Trophoblast cell (in vitro differentiated cells and primary cell): Measurements from ENCODE around the gene METTL23.

Source experiments
- DNase-seq, 2 donors: peaks; one replicate each; pipeline ENCODE4 v3.0.0-alpha.2; 2016
- H2AFZ ChIP-seq: 2 replicates; pipeline ENCODE4 v1.6.1; 2013; ENCODE audit warnings: low read length, moderate library complexity, mild to moderate bottlenecking; ENCODE audit not compliant: insufficient read depth, poor library complexity
- H2AK5ac ChIP-seq: 2 replicates; pipeline ENCODE4 v1.6.1; 2013; ENCODE audit warnings: mild to moderate bottlenecking, low read length
- H2BK120ac ChIP-seq: 2 replicates; pipeline ENCODE4 v1.6.1; 2013; ENCODE audit warnings: low read length, mild to moderate bottlenecking, moderate library complexity; ENCODE audit not compliant: insufficient read depth, poor library complexity
- H2BK12ac ChIP-seq: 2 replicates; pipeline ENCODE4 v1.6.1; 2013; ENCODE audit warnings: mild to moderate bottlenecking, low read length, moderate library complexity
- H2BK5ac ChIP-seq: 2 replicates; pipeline ENCODE4 v1.6.1; 2013; ENCODE audit warnings: low read length, low read depth, moderate library complexity, mild to moderate bottlenecking; ENCODE audit not compliant: poor library complexity
- H3K14ac ChIP-seq: 2 replicates; pipeline ENCODE4 v1.6.1; 2013; ENCODE audit warnings: mild to moderate bottlenecking, low read length
- H3K18ac ChIP-seq: 2 replicates; pipeline ENCODE4 v1.6.1; 2013; ENCODE audit warnings: mild to moderate bottlenecking, low read length
- H3K23ac ChIP-seq: 2 replicates; pipeline ENCODE4 v1.6.1; 2013; ENCODE audit warnings: low read length
- H3K27ac ChIP-seq: 2 replicates; pipeline ENCODE4 v1.5.1; 2013; ENCODE audit warnings: low read depth, mild to moderate bottlenecking, inconsistent platforms, low read length, moderate library complexity
- H3K27me3 ChIP-seq: 2 replicates; pipeline ENCODE4 v1.6.1; 2013; ENCODE audit warnings: inconsistent platforms, mild to moderate bottlenecking, low read length, moderate library complexity; ENCODE audit not compliant: insufficient read depth
- H3K36me3 ChIP-seq, 2 experiments: 1 replicate in 1 of 2; 2 replicates in 1 of 2; pipeline ENCODE4 v1.6.1; 2013; ENCODE audit warnings: low read length in 2 of 2, mild to moderate bottlenecking in 2 of 2, moderate library complexity in 1 of 2; ENCODE audit not compliant: insufficient read depth in 2 of 2, control insufficient read depth in 1 of 2
- H3K4ac ChIP-seq: 2 replicates; pipeline ENCODE4 v1.6.1; 2013; ENCODE audit warnings: low read depth, mild to moderate bottlenecking, low read length, moderate library complexity
- H3K4me1 ChIP-seq, 2 experiments: 1 replicate in 1 of 2; 2 replicates in 1 of 2; pipeline ENCODE4 v1.6.1; 2013; ENCODE audit warnings: low read length in 2 of 2, mild to moderate bottlenecking in 2 of 2, moderate library complexity in 1 of 2; ENCODE audit not compliant: insufficient read depth in 2 of 2, control insufficient read depth in 1 of 2
- H3K4me2 ChIP-seq: 2 replicates; pipeline ENCODE4 v1.6.1; 2013; ENCODE audit warnings: inconsistent platforms, mild to moderate bottlenecking, low read length, moderate library complexity
- H3K4me3 ChIP-seq: 2 replicates; pipeline ENCODE4 v1.5.1; 2013; ENCODE audit warnings: mild to moderate bottlenecking, low read depth, low read length, inconsistent platforms
- H3K79me1 ChIP-seq: one replicate; pipeline ENCODE4 v1.6.1; 2013; ENCODE audit warnings: low read length
- H3K79me2 ChIP-seq: 2 replicates; pipeline ENCODE4 v1.6.1; 2013; ENCODE audit warnings: low read length, mild to moderate bottlenecking; ENCODE audit not compliant: control insufficient read depth, insufficient read depth, poor library complexity
- H3K9ac ChIP-seq: 2 replicates; pipeline ENCODE4 v1.6.1; 2013; ENCODE audit warnings: mild to moderate bottlenecking, low read length
- H3K9me3 ChIP-seq: 2 replicates; pipeline ENCODE4 v1.6.1; 2013; ENCODE audit warnings: low read depth, mild to moderate bottlenecking, control low read depth, inconsistent platforms, low read length; ENCODE audit not compliant: insufficient read depth
- H4K12ac ChIP-seq: 2 replicates; pipeline ENCODE4 v1.6.1; 2013; ENCODE audit warnings: low read depth, mild to moderate bottlenecking, low read length, moderate library complexity
- H4K8ac ChIP-seq: 2 replicates; pipeline ENCODE4 v1.6.1; 2013; ENCODE audit warnings: low read depth, mild to moderate bottlenecking, low read length, moderate library complexity
- H4K91ac ChIP-seq: one replicate; pipeline ENCODE4 v1.6.1; 2013; ENCODE audit warnings: low read depth, mild to moderate bottlenecking, low read length, moderate library complexity
- WGBS: extraction: QIAGEN DNeasy Blood & Tissue Kit; methylation state at CpG from one replicate; pipeline ENCODE4 v1.1.7; 2013; ENCODE audit warnings: missing lambda C conversion rate; ENCODE audit not compliant: insufficient read length, insufficient coverage; ENCODE audit errors: extremely low coverage; 5-methylcytosine and 5-hydroxymethylcytosine counted together

Gene METTL23

DNA sequence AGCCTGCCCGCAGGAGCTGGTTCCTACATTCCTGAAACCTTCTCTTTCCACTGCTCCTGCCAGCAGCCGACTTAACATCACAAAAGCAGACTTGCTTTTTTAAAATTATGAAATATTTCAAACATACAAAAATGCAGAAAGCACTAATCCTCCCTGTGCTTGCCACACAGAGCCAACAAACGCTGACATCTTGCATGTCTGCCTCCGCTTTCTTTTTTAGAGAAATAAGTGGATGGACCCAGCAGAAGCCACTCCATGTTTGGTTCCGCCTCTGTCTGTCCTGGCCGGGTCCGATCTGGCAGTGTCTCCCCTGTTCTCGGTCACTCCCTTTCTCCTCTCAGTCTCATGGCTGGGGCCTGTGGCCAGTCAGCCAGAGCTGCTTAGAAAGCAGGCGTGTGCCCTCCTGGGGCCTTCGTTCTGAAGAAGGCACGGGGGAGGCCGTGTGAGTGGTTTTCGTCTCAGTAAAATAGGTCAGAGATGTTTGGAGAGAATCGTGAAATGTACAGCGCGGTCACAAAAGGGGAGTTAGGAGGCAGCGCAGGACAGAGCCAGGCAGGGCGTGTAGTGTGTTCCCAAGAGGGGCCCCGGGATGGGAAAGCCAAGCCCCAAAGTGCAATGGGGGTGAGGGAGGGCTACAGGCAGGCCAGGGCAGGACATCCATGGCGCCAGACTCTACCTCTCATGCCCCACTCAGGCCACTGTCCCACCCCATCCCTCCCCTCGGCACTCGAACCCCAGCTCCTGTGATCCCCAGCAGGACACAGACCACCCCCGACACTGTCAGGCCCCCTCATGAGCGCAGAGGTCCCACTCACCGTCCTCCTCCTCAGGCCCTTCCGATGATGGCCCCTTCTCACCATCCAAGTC, 39.1 kb upstream of the METTL23 start:
- H3K36me3 ChIP-seq, result peaks cover 14 to 19% of the 10 kb centered on the region in 2 experiments
- peak overlapping the region; percentile 26 for H2BK12ac ChIP-seq
- H3K4me2 ChIP-seq, result no peak overlapping the region
- H3K9me3 ChIP-seq, result peaks cover 2% of the 10 kb centered on the region
- no peak overlapping the region for H3K23ac ChIP-seq
- H3K4me1 ChIP-seq, result peaks cover 5% of the 10 kb centered on the region in 2 experiments
- no peak overlapping the region for H3K9ac ChIP-seq
- no peaks in the 10 kb centered on the region for H3K79me2 ChIP-seq
- H3K27ac ChIP-seq, result no peak overlapping the region
- no peak overlapping the region for H3K4ac ChIP-seq
- H4K12ac ChIP-seq, result no peak overlapping the region
- H3K18ac ChIP-seq, result no peak overlapping the region
- H3K79me1 ChIP-seq, result no peaks in the 10 kb centered on the region
- H3K27me3 ChIP-seq, result no peaks in the 10 kb centered on the region
- H2AK5ac ChIP-seq, result no peak overlapping the region
- no peak overlapping the region for H2AFZ ChIP-seq
- H2BK120ac ChIP-seq, result no peak overlapping the region
- H4K8ac ChIP-seq, result no peak overlapping the region
- no peak overlapping the region for H3K14ac ChIP-seq
- WGBS, result no CpG with 5 or more reads among the region's 26 CpGs
- no peak for DNase-seq
- no peak overlapping the region for H3K4me3 ChIP-seq
- no peak overlapping the region for H2BK5ac ChIP-seq
- no peak overlapping the region for H4K91ac ChIP-seq

GRCh38 chr17:76688165-76688622, 38.4 kb upstream of the METTL23 start:
- no peak overlapping the region for H2AK5ac ChIP-seq
- H3K9ac ChIP-seq, result no peak overlapping the region
- no peak overlapping the region for H3K14ac ChIP-seq
- H3K36me3 ChIP-seq, result peaks cover 13 to 14% of the 10 kb centered on the region in 2 experiments
- no peak overlapping the region for H4K12ac ChIP-seq
- H3K27me3 ChIP-seq, result no peaks in the 10 kb centered on the region
- no peaks in the 10 kb centered on the region for H3K79me1 ChIP-seq
- H2BK120ac ChIP-seq, result no peak overlapping the region
- H3K9me3 ChIP-seq, result peaks cover 2% of the 10 kb centered on the region
- H3K79me2 ChIP-seq, result no peaks in the 10 kb centered on the region
- H3K4me2 ChIP-seq, result no peak overlapping the region
- H3K4me1 ChIP-seq, result peaks cover 5% of the 10 kb centered on the region in 2 experiments
- H3K27ac ChIP-seq, result no peak overlapping the region
- DNase-seq, result no peak
- no peak overlapping the region for H3K18ac ChIP-seq
- no peak overlapping the region for H2AFZ ChIP-seq
- no peak overlapping the region for H3K4ac ChIP-seq
- no peak overlapping the region for H4K8ac ChIP-seq
- H3K23ac ChIP-seq, result no peak overlapping the region
- no peak overlapping the region for H2BK5ac ChIP-seq
- H3K4me3 ChIP-seq, result no peak overlapping the region
- no peak overlapping the region for H4K91ac ChIP-seq
- WGBS, result no CpG with 5 or more reads among the region's 11 CpGs
- H2BK12ac ChIP-seq, result no peak overlapping the region

- no peak overlapping the region for H2BK5ac ChIP-seq
- H3K18ac ChIP-seq, result no peak overlapping the region
- no peaks in the 10 kb centered on the region for H3K79me1 ChIP-seq
- no peak overlapping the region for H3K4me2 ChIP-seq
- H3K4me1 ChIP-seq, result peaks cover 5% of the 10 kb centered on the region in 2 experiments
- peaks cover 2% of the 10 kb centered on the region for H3K9me3 ChIP-seq
- no peak overlapping the region for H2AK5ac ChIP-seq
- no peak overlapping the region for H4K8ac ChIP-seq
- H3K27me3 ChIP-seq, result no peaks in the 10 kb centered on the region
- H3K79me2 ChIP-seq, result no peaks in the 10 kb centered on the region
- no peak overlapping the region for H3K23ac ChIP-seq
- H3K14ac ChIP-seq, result no peak overlapping the region
- H2BK12ac ChIP-seq, result no peak overlapping the region
- H2AFZ ChIP-seq, result no peak overlapping the region
- no peak overlapping the region for H4K12ac ChIP-seq
- H3K27ac ChIP-seq, result no peak overlapping the region
- no peak overlapping the region for H3K4ac ChIP-seq
- no peak overlapping the region for H2BK120ac ChIP-seq
- no peak overlapping the region for H4K91ac ChIP-seq
- peaks cover 6% of the 10 kb centered on the region in 2 experiments for H3K36me3 ChIP-seq
- no peak overlapping the region for H3K4me3 ChIP-seq
- WGBS, result no CpG with 5 or more reads among the region's 11 CpGs
- no peak overlapping the region for H3K9ac ChIP-seq
- peak; percentile 52 to 71 for DNase-seq
These were observed 36.8 kb upstream of the METTL23 start for GRCh38 chr17:76689859-76690258.

- Histone ChIP-seq H4K8ac (no peak overlapping the region), H3K9me3 (peaks cover 2% of the 10 kb centered on the region), H3K18ac (no peak overlapping the region), H2AK5ac (no peak overlapping the region), H3K27me3 (no peaks in the 10 kb centered on the region), H4K12ac (no peak overlapping the region), H2BK12ac (no peak overlapping the region), H3K14ac (no peak overlapping the region), H3K23ac (no peak overlapping the region), H3K27ac (no peak overlapping the region), H3K79me1 (no peaks in the 10 kb centered on the region), H4K91ac (no peak overlapping the region), H2AFZ (no peak overlapping the region), H3K4me2 (no peak overlapping the region), H2BK120ac (no peak overlapping the region), H3K9ac (no peak overlapping the region), H3K36me3 (peaks cover 5 to 6% of the 10 kb centered on the region in 2 experiments), H3K4me3 (no peak overlapping the region), H2BK5ac (no peak overlapping the region), H3K79me2 (no peaks in the 10 kb centered on the region), H3K4ac (no peak overlapping the region), H3K4me1 (peaks cover 5% of the 10 kb centered on the region in 2 experiments)
- no CpG with 5 or more reads among the region's 13 CpGs for WGBS
- no peak for DNase-seq
These were observed 35.9 kb upstream of the METTL23 start for GRCh38 chr17:76690596-76691280.
